GM21529 (cell line): ENCODE measurements around the gene ERMARD.

Experiments
- ATAC-seq: cut with Tn5 transposase; IDR thresholded peaks from one replicate; pipeline ENCODE4 v1.9.1; 2021; ENCODE audit not compliant: unreplicated experiment

Gene ERMARD

GRCh38 chr6:169824021-169824420 lies 72.6 kb downstream of the ERMARD start:
- ATAC-seq, result no peak

DNA sequence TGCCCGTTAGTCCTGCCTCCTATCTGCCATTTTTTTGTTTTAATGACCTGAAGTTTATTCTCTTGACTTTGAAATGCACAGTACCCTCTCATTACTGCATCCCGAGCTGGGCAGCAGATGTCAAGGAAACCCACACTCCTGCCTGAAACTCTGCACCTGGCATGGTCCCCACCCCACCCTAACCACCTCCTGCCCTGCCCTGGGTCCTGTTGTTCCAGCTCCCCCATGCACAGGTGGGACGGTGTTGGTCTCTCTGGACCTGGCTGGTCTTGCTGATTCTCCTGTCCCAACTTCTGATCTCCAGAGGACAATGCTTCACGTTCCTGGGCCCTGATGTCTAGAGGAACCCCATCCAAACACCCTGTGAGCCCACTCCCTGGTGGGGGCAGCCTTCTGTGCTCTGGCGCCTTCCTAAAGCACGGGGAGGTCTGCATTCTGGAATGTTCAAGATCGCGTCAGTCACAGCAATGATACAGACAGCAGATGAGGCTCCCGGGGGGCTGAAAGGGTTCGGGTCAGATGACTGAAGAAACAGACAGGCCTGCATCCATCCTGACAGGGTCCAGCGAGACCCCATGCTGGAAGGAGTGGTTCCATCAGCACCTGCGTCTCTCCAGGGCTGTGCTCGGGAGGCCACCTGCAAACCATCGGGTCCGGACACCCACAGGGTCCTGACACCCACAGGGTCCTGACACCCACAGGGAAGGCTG lies 73.6 kb downstream of the ERMARD start:
- no peak for ATAC-seq

DNA sequence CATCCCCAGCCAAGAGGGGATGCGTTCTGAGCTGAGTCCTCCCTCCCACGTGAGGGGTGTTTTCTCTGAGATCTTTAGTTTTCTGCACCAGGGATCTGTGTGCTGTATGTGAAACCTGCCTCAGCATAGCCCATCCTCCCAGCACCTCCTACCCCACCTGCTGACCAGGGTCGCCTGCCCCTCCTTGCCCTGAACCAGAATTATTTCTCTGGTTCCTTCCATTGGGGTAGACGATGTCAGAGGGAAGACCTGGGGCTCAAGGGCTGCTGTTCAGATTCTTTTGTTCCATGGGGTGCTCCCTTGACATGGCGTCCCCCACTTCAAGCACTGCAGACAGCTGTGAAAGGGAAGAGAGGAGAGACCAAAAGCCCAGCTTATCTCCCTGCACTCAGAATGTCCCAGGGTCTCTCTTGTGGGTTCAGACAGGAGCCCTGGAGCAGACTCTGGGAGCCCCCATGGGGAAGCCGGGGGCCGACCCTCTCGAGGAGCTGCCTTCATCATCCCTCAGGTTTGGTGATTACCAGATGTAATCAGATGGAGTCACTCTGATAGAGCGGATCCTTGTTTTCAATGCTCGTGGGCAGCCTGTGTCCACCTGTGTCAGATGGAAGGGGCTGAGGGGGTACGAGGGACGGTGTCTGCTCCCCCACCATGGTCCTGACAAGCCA lies 74.3 kb downstream of the ERMARD start:
- no peak for ATAC-seq

DNA sequence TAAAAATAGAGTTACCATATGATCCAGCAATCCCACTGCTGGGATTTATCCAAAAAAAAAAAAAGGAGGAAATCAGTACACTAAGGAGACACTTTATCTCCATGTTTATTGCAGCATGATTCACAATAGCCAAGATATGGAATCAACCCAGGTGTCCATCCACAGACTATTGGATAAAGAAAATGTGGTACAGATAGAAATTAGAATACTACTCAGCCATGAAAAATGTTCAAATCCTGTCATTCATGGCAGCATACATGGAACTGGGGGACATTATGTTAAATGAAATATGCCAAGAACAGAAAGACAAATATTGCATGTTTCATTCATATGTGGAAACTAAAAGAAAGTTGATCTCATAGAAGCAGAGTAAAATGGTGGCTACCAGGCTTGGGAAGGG lies 75.3 kb downstream of the ERMARD start:
- no peak for ATAC-seq

- no peak for ATAC-seq
Measured at GRCh38 chr6:169827290-169827717, 75.9 kb downstream of the ERMARD start.

- no peak for ATAC-seq
Measured at GRCh38 chr6:169828176-169828575, 76.8 kb downstream of the ERMARD start.

DNA sequence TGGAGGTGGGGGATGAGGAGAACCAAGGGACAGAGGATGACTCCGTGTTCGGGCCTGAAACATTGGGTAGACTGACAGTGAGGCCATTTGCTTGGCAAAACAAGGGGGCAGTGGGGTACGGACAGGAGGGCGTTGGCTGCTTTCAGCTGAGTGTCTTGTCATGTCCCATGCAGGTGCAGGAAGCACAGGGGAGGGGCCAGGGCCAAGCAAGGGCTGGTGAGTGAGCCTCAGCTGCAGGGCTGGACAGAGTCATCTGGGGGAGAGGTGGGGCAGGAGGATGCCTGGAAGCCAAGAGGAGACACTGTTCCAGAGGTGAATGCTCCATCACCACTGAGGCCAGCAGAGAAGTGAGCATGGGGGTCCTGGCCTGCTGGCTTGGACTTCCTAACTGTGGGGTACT lies 78.4 kb downstream of the ERMARD start:
- ATAC-seq, result no peak

DNA sequence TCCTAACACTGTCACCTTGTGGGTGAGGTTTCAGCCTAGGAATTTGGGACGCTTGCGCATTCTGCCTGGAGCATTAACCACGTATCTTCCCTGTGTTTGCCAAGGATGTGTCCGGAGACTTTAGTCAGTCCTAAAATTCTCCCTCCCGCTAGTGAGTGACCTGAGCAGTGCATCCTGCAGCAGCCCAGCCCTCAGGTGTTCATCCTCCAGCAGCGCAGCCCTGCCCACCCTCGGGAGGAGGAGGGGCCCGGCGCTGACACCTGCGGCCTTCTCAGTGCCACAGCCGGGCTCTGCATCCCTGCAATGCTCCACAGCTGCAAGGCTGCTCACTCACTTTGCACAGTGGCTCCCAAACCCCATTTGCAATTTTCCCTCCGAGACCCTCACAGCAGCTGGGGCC lies 79.5 kb downstream of the ERMARD start:
- no peak for ATAC-seq
